Measurements from ENCODE around the gene OR52E2. TPM values are rescaled to one million over a fixed set of nuclear protein-coding genes. Genes with fewer than 3 reads are reported as not detected.
"Not testable (repeated sequence)": the region's sequence is repeated elsewhere in the genome, so short reads cannot be mapped to it uniquely, and the experiment has no call there.

The OR52E2 gene
- total RNA-seq, 1 donor from 2014 or later, result not detected

DNA sequence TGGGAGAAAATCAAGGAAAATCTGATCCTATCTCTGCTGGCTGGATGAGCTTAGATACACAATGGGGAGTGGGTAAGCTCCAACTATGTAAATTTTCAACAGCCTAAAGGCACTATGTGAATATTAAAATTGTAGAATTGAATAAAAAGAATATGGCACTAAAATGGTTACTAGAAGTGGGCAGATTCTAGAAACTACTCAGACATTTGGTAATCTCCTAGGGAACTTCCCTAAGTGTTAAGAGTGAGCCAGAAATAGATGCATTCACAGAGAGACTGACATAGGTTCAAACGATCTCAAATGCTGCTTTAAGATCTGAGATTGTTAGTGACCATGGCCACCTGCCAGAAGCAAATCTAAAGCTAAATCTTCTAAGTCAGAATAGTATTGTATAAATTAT lies 5.6 kb upstream of the OR52E2 start:
- H3K4me3 Mint-ChIP-seq (ENCODE audit: unreplicated experiment), result no peak overlapping the region

GRCh38 chr11:5058679-5059078 lies 748 bp downstream of the OR52E2 start:
- H3K4me3 Mint-ChIP-seq (ENCODE audit: unreplicated experiment); H3K4me1 Mint-ChIP-seq (ENCODE audit: low read depth, unreplicated experiment); DNase-seq (ENCODE audit: low read depth): not testable (repeated sequence)

More for the DNA sequence above, 5.6 kb upstream of the OR52E2 start:
- Histone ChIP-seq H3K27me3 (ENCODE audit: insufficient read depth, low read length) (no peaks in the 10 kb centered on the region), H3K79me2 (ENCODE audit: insufficient read depth, low read length) (no peaks in the 10 kb centered on the region), H3K36me3 (ENCODE audit: insufficient read depth, low read length) (no peaks in the 10 kb centered on the region), H3K27ac (ENCODE audit: low read depth, low read length) (no peak overlapping the region), H3K4me2 (ENCODE audit: low read length) (no peak overlapping the region), H4K20me1 (ENCODE audit: insufficient read depth, low read length) (no peaks in the 10 kb centered on the region), H3K4me1 (ENCODE audit: insufficient read depth, low read length) (no peaks in the 10 kb centered on the region), H3K4me3 (ENCODE audit: insufficient read depth, low read depth, low read length) (no peak overlapping the region), H3K9ac (ENCODE audit: low read length) (no peak overlapping the region), H3K9me3 (ENCODE audit: insufficient read depth, low read depth, low read length) (no peaks in the 10 kb centered on the region), H2AFZ (ENCODE audit: low read depth, low read length) (no peak overlapping the region)
- no peaks in the 10 kb centered on the region for H3K36me3 Mint-ChIP-seq (ENCODE audit: low read depth, unreplicated experiment)
- TF ChIP-seq, protein P1, sequence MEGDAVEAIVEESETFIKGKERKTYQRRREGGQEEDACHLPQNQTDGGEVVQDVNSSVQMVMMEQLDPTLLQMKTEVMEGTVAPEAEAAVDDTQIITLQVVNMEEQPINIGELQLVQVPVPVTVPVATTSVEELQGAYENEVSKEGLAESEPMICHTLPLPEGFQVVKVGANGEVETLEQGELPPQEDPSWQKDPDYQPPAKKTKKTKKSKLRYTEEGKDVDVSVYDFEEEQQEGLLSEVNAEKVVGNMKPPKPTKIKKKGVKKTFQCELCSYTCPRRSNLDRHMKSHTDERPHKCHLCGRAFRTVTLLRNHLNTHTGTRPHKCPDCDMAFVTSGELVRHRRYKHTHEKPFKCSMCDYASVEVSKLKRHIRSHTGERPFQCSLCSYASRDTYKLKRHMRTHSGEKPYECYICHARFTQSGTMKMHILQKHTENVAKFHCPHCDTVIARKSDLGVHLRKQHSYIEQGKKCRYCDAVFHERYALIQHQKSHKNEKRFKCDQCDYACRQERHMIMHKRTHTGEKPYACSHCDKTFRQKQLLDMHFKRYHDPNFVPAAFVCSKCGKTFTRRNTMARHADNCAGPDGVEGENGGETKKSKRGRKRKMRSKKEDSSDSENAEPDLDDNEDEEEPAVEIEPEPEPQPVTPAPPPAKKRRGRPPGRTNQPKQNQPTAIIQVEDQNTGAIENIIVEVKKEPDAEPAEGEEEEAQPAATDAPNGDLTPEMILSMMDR (IDR thresholded peaks at IDR 0.05; ENCODE audit: insufficient read depth, low read depth, low read length), result no peak
- TF ChIP-seq EZH2 (IDR thresholded peaks at IDR 0.05; ENCODE audit: insufficient read depth, low read length), result no peak
- H3K9me3 Mint-ChIP-seq (ENCODE audit: unreplicated experiment), result no peaks in the 10 kb centered on the region
- no peak for FAIRE-seq
- no peaks in the 10 kb centered on the region for H3K27me3 Mint-ChIP-seq (ENCODE audit: low read depth, unreplicated experiment)
- H3K4me1 Mint-ChIP-seq (ENCODE audit: low read depth, unreplicated experiment), result no peaks in the 10 kb centered on the region
- H3K27ac Mint-ChIP-seq (ENCODE audit: unreplicated experiment), result no peak overlapping the region
- DNase-seq (ENCODE audit: low read depth), result no peak

DNA sequence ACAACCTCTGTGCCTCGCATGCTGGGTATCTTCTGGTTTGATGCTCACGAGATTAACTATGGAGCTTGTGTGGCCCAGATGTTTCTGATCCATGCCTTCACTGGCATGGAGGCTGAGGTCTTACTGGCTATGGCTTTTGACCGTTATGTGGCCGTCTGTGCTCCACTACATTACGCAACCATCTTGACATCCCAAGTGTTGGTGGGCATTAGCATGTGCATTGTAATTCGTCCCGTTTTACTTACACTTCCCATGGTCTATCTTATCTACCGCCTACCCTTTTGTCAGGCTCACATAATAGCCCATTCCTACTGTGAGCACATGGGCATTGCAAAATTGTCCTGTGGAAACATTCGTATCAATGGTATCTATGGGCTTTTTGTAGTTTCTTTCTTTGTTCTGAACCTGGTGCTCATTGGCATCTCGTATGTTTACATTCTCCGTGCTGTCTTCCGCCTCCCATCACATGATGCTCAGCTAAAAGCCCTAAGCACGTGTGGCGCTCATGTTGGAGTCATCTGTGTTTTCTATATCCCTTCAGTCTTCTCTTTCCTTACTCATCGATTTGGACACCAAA lies 12.6 kb downstream of the OR52E2 start:
- Mint-ChIP-seq H3K27ac (ENCODE audit: unreplicated experiment) (no peak overlapping the region), H3K9me3 (ENCODE audit: unreplicated experiment) (no peaks in the 10 kb centered on the region), H3K36me3 (ENCODE audit: low read depth, unreplicated experiment) (no peaks in the 10 kb centered on the region), H3K4me3 (ENCODE audit: unreplicated experiment) (no peak overlapping the region), H3K4me1 (ENCODE audit: low read depth, unreplicated experiment) (peaks cover 9% of the 10 kb centered on the region), H3K27me3 (ENCODE audit: low read depth, unreplicated experiment) (no peaks in the 10 kb centered on the region)
- no peaks in the 10 kb centered on the region for H3K79me2 ChIP-seq (ENCODE audit: insufficient read depth, low read length)
- no peak overlapping the region for H3K9ac ChIP-seq (ENCODE audit: low read length)
- no peaks in the 10 kb centered on the region for H3K27me3 ChIP-seq (ENCODE audit: insufficient read depth, low read length)
- no peaks in the 10 kb centered on the region for H4K20me1 ChIP-seq (ENCODE audit: insufficient read depth, low read length)
- no peak for TF ChIP-seq EZH2 (IDR thresholded peaks at IDR 0.05; ENCODE audit: insufficient read depth, low read length)
- TF ChIP-seq, protein P1 (IDR thresholded peaks at IDR 0.05; ENCODE audit: insufficient read depth, low read depth, low read length), result no peak
- H3K4me3 ChIP-seq (ENCODE audit: insufficient read depth, low read depth, low read length), result no peak overlapping the region
- H3K27ac ChIP-seq (ENCODE audit: low read depth, low read length), result no peak overlapping the region
- H3K4me1 ChIP-seq (ENCODE audit: insufficient read depth, low read length), result no peaks in the 10 kb centered on the region
- FAIRE-seq (no peak), DNase-seq (ENCODE audit: low read depth) (no peak)
- H3K4me2 ChIP-seq (ENCODE audit: low read length), result no peak overlapping the region
- H2AFZ ChIP-seq (ENCODE audit: low read depth, low read length), result no peak overlapping the region
- H3K9me3 ChIP-seq (ENCODE audit: insufficient read depth, low read depth, low read length), result no peaks in the 10 kb centered on the region
- H3K36me3 ChIP-seq (ENCODE audit: insufficient read depth, low read length), result no peaks in the 10 kb centered on the region

More at GRCh38 chr11:5058679-5059078, 748 bp downstream of the OR52E2 start:
- not testable (repeated sequence) for H3K27ac Mint-ChIP-seq (ENCODE audit: unreplicated experiment); H3K27me3 Mint-ChIP-seq (ENCODE audit: low read depth, unreplicated experiment); FAIRE-seq; H3K4me1 ChIP-seq (ENCODE audit: insufficient read depth, low read length); H3K4me2 ChIP-seq (ENCODE audit: low read length); H3K9ac ChIP-seq (ENCODE audit: low read length); H3K27ac ChIP-seq (ENCODE audit: low read depth, low read length); H3K9me3 Mint-ChIP-seq (ENCODE audit: unreplicated experiment); H3K9me3 ChIP-seq (ENCODE audit: insufficient read depth, low read depth, low read length); H3K36me3 ChIP-seq (ENCODE audit: insufficient read depth, low read length); H3K36me3 Mint-ChIP-seq (ENCODE audit: low read depth, unreplicated experiment); H2AFZ ChIP-seq (ENCODE audit: low read depth, low read length); H4K20me1 ChIP-seq (ENCODE audit: insufficient read depth, low read length); H3K27me3 ChIP-seq (ENCODE audit: insufficient read depth, low read length); H3K4me3 ChIP-seq (ENCODE audit: insufficient read depth, low read depth, low read length); H3K79me2 ChIP-seq (ENCODE audit: insufficient read depth, low read length)
